GM12878 (cell line): ENCODE results near the gene B3GALT6. TPM values are rescaled to one million over a fixed set of nuclear protein-coding genes. Genes with fewer than 3 reads are reported as not detected.

Experiments used
- ATAC-seq: fragments of 200-7000 bp; cut with Tn5 transposase; 3 replicates; pipeline ENCODE4 v1.9.1; 2020; ENCODE audit warnings: mild to moderate bottlenecking, moderate library complexity
- BruUV-seq: library from RNA; stranded (reverse); fragments of 400-500 nt; replicated peaks from 2 replicates; lab custom pipeline; 2021; lab: Mats Ljungman, UMichigan
- CTCF ChIA-PET: fragments of 300-600 bp; sonication (Branson Sonifier 250); formaldehyde crosslinking; extraction: SDS; loops from one replicate; lab custom pipeline; 2021; ENCODE audit warnings: inconsistent platforms; lab: Yijun Ruan, JAX
- POLR2A ChIA-PET: fragments of 350-600 bp; formaldehyde crosslinking; extraction: SDS; loops from one replicate; lab custom pipeline; 2021; ENCODE audit warnings: inconsistent platforms; lab: Charles Lee
- RAD21 ChIA-PET: fragments of 300-600 bp; sonication (Branson Sonifier 250); formaldehyde crosslinking; loops from one replicate; lab custom pipeline; 2023; ENCODE audit warnings: antibody characterized with exemption; ENCODE audit not compliant: unreplicated experiment; lab: Charles Lee
- SMC1A ChIA-PET: fragments of 300-600 bp; sonication (Branson Sonifier 250); formaldehyde crosslinking; loops from one replicate; lab custom pipeline; 2023; ENCODE audit not compliant: unreplicated experiment, uncharacterized antibody; lab: Charles Lee
- DNase-seq: peaks from one replicate; pipeline ENCODE4 v3.0.0-alpha.2; 2011; ENCODE audit warnings: low read depth, low spot score
- FAIRE-seq: peaks from 3 replicates; lab custom pipeline; 2011; peaks lifted over from hg19 to GRCh38; lab: Jason Lieb, UNC
- H2AFZ ChIP-seq: 2 replicates; pipeline ENCODE4 v1.6.0; 2011; ENCODE audit warnings: low read depth, low read length, control low read depth; ENCODE audit not compliant: control insufficient read depth
- H3K27ac ChIP-seq: 2 replicates; pipeline ENCODE4 v1.5.1; 2011; ENCODE audit warnings: control low read depth; ENCODE audit not compliant: control insufficient read depth, insufficient read depth
- H3K27me3 ChIP-seq, 2 experiments: replicated peaks in 1 of 2; 2 replicates each; pipeline versions ENCODE4 v1.6.0 to v1.6.1; 2011; ENCODE audit warnings: low read length in 1 of 2; ENCODE audit not compliant: control insufficient read depth in 2 of 2, insufficient read depth in 2 of 2
- H3K36me3 ChIP-seq, 2 experiments: 2 replicates each; pipeline ENCODE4 v1.5.1; 2011; ENCODE audit warnings: low read length in 1 of 2; ENCODE audit not compliant: control insufficient read depth in 2 of 2, insufficient read depth in 2 of 2
- H3K4me1 ChIP-seq: 2 replicates; pipeline ENCODE4 v1.6.1; 2011; ENCODE audit warnings: mild to moderate bottlenecking, low read length, moderate library complexity, mixed read lengths; ENCODE audit not compliant: control insufficient read depth, insufficient read depth
- H3K4me2 ChIP-seq: 2 replicates; pipeline ENCODE4 v1.6.0; 2011; ENCODE audit warnings: control low read depth; ENCODE audit not compliant: control insufficient read depth, insufficient read depth
- H3K4me3 ChIP-seq: fragments of 200-600 bp; sonication (generic); 2 replicates; pipeline ENCODE4 v1.5.1; 2016
- H3K79me2 ChIP-seq: 2 replicates; pipeline ENCODE4 v1.6.0; 2011; ENCODE audit warnings: low read length; ENCODE audit not compliant: control insufficient read depth, insufficient read depth
- H3K9ac ChIP-seq: 2 replicates; pipeline ENCODE4 v1.8.0; 2011; ENCODE audit warnings: low read length, control low read depth, mixed read lengths; ENCODE audit not compliant: control insufficient read depth, insufficient read depth
- H3K9me3 ChIP-seq: replicated peaks from 3 replicates; pipeline ENCODE4 v1.5.1; 2011; ENCODE audit warnings: mild to moderate bottlenecking, low read length; ENCODE audit not compliant: control insufficient read depth, insufficient read depth
- H4K20me1 ChIP-seq: 2 replicates; pipeline ENCODE4 v1.6.0; 2011; ENCODE audit not compliant: control insufficient read depth, insufficient read depth
- BMI1 ChIP-seq: fragments of 450-650 bp; IDR thresholded peaks from 2 replicates; pipeline ENCODE4 v1.6.1; 2016; ENCODE audit warnings: mild to moderate bottlenecking, moderate library complexity, borderline replicate concordance
- CREB1 ChIP-seq: IDR thresholded peaks from 2 replicates; pipeline ENCODE4 v1.6.1; 2012; ENCODE audit warnings: low read depth, mild to moderate bottlenecking, inconsistent platforms
- E2F8 ChIP-seq: fragments of 450-650 bp; IDR thresholded peaks from 2 replicates; pipeline ENCODE4 v1.6.1; 2018; ENCODE audit warnings: mild to moderate bottlenecking, low read depth, moderate library complexity; ENCODE audit not compliant: partially characterized antibody
- FOXK2 ChIP-seq: fragments of 450-650 bp; IDR thresholded peaks from 2 replicates; pipeline ENCODE4 v1.6.1; 2017; ENCODE audit warnings: mild to moderate bottlenecking, moderate library complexity
- HDAC2 ChIP-seq: fragments of 200-600 bp; sonication (generic); IDR thresholded peaks from 2 replicates; pipeline ENCODE4 v1.6.1; 2017
- IRF4 ChIP-seq: IDR thresholded peaks from 2 replicates; pipeline ENCODE4 v1.6.1; 2011; ENCODE audit warnings: low read depth, low read length
- NBN ChIP-seq: fragments of 450-650 bp; IDR thresholded peaks from 2 replicates; pipeline ENCODE4 v1.6.1; 2016
- RUNX3 ChIP-seq: IDR thresholded peaks from 2 replicates; pipeline ENCODE4 v1.6.1; 2012; ENCODE audit warnings: low read length, inconsistent platforms
- SIN3A ChIP-seq: IDR thresholded peaks from 2 replicates; pipeline ENCODE4 v1.6.1; 2012; ENCODE audit warnings: low read depth, low read length, improper control_type of control experiment
- ZNF207 ChIP-seq: fragments of 450-650 bp; IDR thresholded peaks from 2 replicates; pipeline ENCODE4 v1.6.1; 2014; ENCODE audit warnings: antibody characterized with exemption, mild to moderate bottlenecking, borderline replicate concordance
- ZNF217 ChIP-seq: fragments of 450-650 bp; IDR thresholded peaks from 2 replicates; pipeline ENCODE4 v1.6.1; 2017; ENCODE audit warnings: antibody characterized with exemption, mild to moderate bottlenecking
- WGBS: methylation state at CpG from one replicate; pipeline ENCODE4 v1.1.6; 2016; ENCODE audit warnings: low lambda C conversion rate; ENCODE audit not compliant: insufficient replicate concordance, insufficient coverage; ENCODE audit errors: missing lambda C conversion rate; 5-methylcytosine and 5-hydroxymethylcytosine counted together
- in situ Hi-C: fragments of 300-500 bp; cut with MboI; formaldehyde crosslinking; loops from 9 replicates; pipeline ENCODE4 v1.14.3; 2018; ENCODE audit warnings: mixed read lengths
- intact Hi-C: fragments of 100-400 bp; cut with micrococcal nuclease; formaldehyde crosslinking; loops from one replicate; pipeline ENCODE4 v1.14.2; 2022; ENCODE audit not compliant: unreplicated experiment
- polyA plus RNA-seq, 11 experiments: library from polyadenylated mRNA; depleted of rRNA in 4 of 11; unstranded in 6 of 11; stranded (reverse) in 5 of 11; fragments of >200 nt; fragmentation: Nextera tagmentation in 4 of 11; fragmentation: Illumina TruSeq in 1 of 11; extraction: Ambion mirVana in 4 of 11; extraction: Trizol in 1 of 11; gene quantifications; 1 replicate in 1 of 11; 2 replicates in 10 of 11; pipeline versions ENCODE4 v1.2.1 to v1.2.3, GENCODE V29; 2011 to 2016; ENCODE audit warnings: inconsistent platforms in 2 of 11, missing spikeins in 2 of 11, low read depth in 1 of 11
- total RNA-seq, 4 experiments: library from RNA; depleted of rRNA in 3 of 4; stranded (reverse); fragments of >200 nt in 3 of 4; fragmentation: Illumina TruSeq in 1 of 4; extraction: Trizol in 1 of 4; gene quantifications; 2 replicates each; pipeline versions ENCODE4 v1.2.1 to v1.2.3, GENCODE V29; 2013 to 2021

The B3GALT6 gene
- total and polyA plus RNA-seq, 10 of the 15 experiments (the other 5 are each of a cell fraction or from before 2014, with no cell fraction given): 0.53 to 20.8 (median 4.5) TPM

GRCh38 chr1:1242461-1243265 is 10.6 kb downstream of the B3GALT6 start:
- WGBS: 56% methylated on average over 35 of the region's 41 CpGs

More at GRCh38 chr1:1242461-1243265, 10.6 kb downstream of the B3GALT6 start:
- in situ Hi-C loops: no loop called here
- TF ChIP-seq HDAC2 (no peak), IRF4 (no peak), ZNF217 (no peak), FOXK2 (no peak), BMI1 (no peak), NBN (no peak), CREB1 (no peak), RUNX3 (no peak), ZNF207 (no peak), SIN3A (no peak), E2F8 (no peak)
- TF ChIP-seq, all 136 proteins: peak for 0
- Histone ChIP-seq H3K27ac (no peak overlapping the region), H3K4me3 (no peak overlapping the region), H3K79me2 (no peaks in the 10 kb centered on the region), H3K4me2 (no peak overlapping the region), H3K9ac (no peak overlapping the region), H3K27me3 (peaks cover 1 to 2% of the 10 kb centered on the region in 2 experiments; a peak in 3 of 4 replicates), H3K36me3 (no peaks in the 10 kb centered on the region), H3K9me3 (no peaks in the 10 kb centered on the region), H3K4me1 (no peaks in the 10 kb centered on the region), H4K20me1 (no peaks in the 10 kb centered on the region), H2AFZ (no peak overlapping the region)
- no peak for ATAC-seq
- ChIA-PET POLR2A (no interaction called here), RAD21 (no interaction called here), SMC1A (no interaction called here), CTCF (no interaction called here)
- intact Hi-C loops: no loop called here
- no TSS peak for BruUV-seq
- no peak for FAIRE-seq
- no peak for DNase-seq
